NCI-H748 treated with DMSO at 0.1 percent for 48 hours (cell line): Measurements from ENCODE around the gene HOXA10.

ENCODE experiments used
- DNase-seq: peaks from one replicate; lab custom pipeline; 2025; lab: John Stamatoyannopoulos, UW

The HOXA10 gene

DNA sequence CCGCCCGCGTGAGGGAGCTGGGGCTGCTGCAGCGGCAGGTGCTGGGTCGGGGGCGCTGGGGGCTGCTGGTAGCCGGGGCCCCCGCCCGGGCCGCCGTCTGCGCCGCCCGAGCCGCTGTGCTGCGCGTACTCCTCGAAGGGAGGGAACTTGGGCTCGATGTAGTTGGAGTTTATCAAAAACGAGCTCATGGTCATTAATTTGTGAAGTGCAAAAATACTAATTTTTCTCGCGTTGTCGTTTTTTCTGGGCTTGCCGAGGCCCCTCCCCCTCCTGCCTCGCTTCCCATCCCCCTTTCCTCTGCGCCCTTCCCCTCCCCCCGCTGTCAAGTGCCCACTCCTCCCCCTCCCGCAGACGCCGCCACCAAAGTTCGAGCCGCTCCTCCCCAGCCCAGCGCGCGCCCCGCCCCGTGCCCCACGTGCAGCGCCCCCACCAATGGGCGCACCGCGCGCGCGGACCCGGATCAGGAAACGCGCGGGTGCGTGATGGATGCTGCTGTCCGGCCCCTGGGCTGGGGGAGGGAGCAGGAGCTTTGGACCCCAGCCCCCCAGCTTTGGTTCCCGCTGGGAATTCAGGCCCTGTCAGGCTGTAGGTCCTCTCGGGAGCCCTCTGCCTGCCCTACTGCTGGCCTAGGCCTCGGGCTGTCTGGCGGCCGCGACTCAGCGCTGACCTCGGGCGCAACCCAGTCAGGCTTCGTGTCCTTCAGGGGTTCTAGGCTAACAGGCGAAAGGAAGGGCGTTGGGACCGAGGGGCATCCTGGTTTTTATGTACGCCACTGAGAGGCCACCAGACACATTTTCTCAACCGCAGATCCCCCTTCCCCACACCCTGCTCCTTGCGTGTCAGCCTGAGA is 43.4 kb downstream of the HOXA10 start, which contains the start of gene HOXA4:
HOXA4 (minus strand) TSS at position 218 of the 850 bp plus-strand sequence; CDS start at position 194, 24 bp downstream.
- peak; percentile 86 for DNase-seq

DNA sequence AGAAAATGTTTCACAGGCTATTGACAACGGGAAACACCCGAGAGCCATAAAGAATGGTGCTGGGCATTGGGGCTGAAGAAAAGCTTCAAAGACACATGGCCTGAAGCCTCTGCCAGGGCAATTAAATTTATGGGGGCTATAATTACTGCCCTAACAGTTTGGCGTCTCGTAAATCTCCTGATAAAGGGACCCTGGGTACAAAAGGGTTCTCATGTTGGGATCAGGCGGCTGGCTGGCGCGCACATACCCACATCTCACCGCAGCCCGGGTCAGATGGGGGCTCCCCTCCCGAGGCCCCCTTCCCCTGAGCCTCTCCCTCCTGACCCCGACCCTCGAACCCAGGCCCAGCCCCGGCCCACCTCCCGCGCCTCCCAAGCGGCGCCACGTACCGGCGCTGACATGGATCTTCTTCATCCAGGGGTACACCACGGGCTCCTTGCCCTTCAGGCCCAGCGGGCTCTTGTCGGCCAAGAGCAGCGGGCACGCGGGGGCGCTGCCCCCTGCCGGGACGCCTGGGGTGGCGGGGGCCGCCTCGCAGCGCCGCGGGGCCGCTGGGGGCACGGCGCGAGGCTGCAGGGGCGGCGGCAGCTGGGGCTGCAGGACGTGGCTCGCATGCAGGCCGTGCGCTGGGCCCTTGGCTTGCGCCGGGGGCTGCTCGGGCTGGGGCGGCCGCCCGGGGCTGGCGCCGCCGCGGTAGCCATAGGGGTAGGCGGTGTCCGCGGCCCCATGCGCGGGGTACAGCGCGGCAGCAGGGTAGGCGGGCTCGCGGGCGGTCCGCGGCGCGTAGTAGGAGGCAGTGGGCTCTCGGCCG is 44.2 kb downstream of the HOXA10 start:
- peak; percentile 62 for DNase-seq

DNA sequence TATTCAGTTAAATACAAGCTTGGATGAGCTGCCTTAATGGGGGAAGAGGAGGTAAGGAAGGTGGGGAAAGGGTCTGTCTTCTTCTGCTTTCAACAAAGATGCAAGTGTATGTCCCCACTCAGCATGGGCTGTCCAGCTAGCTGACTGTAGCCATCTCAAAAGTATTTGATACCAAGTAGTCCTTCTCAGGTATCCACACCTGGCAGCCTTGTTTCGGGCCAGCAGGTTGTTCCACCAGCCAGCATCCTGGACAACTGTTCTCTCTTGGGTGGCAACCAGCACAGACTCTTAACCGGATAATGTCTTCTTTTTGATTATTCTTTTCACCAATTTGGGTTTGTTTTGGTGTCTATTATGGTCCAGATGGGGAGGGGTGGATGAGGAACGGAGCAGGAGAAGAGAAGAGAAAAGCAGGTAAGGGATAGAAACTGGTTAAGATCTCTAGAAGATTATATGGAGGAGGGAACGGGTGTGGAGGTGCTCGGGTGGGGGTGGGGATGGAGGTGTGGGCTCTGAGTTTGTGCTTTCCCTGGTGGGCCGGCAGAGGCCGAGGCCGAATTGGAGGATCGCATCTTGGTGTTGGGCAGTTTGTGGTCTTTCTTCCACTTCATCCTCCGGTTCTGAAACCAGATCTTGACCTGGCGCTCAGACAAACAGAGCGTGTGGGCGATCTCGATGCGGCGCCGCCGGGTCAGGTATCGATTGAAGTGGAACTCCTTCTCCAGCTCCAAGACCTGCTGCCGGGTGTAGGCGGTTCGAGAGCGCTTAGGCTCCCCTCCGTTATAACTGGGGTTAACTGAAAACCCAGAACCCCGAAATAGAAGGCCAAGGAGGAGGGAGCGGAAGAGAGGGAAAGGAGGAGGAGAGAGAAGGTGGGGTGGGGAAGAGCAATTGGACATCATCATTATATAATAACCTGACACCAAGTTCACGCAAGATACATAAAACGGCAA is 45.1 kb downstream of the HOXA10 start:
- no peak for DNase-seq

DNA sequence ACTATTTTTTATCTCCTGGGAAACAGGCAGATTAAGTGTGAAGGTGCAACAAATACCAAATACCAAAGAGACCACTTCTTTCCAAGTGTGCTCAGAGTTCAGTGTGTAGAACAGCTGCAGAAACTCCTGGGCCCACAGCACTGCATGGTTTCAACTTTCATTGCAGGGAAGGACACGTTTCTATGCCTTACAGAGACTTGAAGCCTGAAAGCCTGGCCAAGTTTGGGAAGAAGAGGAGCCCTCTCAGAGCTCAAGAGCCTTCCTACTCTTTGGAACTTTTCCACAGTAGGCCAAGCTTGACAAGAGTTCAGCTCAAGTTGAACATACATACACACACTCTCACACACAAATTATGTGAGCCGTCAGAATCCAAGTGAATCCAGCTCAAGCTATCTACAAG is 46.1 kb downstream of the HOXA10 start:
- no peak for DNase-seq

DNA sequence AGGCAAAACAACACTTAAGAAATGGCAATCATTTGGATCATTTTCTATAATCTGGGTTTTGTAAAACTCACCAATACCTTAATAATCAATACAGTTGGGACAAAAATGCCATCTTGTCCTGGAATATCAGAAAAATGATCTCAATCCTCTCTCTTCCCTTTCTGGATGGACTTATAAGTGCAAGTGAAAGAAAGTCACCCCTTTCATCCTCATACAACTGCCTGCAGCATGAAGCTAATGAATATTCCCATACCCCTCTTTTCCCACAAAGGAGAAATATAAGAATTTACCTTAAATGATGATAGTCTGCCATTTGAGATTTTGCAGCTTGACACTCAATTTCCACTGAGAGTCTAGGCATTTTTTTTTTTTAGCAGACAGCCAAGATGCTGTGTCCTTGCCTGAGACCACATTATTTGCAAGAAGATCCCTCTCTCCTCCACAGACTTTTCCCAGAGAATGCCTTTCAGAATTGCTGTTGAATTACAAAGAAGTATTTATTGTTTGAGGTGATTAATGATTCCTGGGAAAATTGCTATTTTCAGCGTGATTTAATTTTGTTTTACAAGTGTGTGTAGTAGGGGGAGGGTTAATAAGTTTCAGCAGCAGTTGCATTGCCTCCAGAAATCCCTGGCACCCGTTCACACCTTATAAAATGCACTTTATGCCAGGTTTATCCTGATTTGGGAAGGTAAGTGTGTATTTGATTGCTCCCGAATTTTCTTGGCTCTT is 47.4 kb downstream of the HOXA10 start:
- no peak for DNase-seq

DNA sequence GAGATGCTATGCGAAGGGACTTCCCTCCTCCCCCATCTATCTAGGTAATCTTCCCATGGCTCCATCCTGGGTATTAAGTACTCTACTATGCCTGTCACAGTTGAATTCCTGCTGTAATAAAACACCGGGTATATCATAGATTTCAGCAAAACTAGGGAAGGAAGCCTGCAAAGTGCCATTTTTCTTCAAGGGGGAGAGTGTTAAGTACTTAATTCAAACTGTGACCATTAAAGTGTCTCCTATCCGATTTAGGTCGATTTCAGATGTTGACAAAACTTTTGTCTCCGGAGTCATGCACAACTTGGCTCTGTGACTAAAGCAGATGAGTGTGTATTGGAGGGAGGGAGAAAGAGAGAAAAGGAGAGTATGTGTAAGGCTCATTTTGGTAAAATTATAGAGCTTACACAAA is 48.1 kb downstream of the HOXA10 start:
- no peak for DNase-seq

DNA sequence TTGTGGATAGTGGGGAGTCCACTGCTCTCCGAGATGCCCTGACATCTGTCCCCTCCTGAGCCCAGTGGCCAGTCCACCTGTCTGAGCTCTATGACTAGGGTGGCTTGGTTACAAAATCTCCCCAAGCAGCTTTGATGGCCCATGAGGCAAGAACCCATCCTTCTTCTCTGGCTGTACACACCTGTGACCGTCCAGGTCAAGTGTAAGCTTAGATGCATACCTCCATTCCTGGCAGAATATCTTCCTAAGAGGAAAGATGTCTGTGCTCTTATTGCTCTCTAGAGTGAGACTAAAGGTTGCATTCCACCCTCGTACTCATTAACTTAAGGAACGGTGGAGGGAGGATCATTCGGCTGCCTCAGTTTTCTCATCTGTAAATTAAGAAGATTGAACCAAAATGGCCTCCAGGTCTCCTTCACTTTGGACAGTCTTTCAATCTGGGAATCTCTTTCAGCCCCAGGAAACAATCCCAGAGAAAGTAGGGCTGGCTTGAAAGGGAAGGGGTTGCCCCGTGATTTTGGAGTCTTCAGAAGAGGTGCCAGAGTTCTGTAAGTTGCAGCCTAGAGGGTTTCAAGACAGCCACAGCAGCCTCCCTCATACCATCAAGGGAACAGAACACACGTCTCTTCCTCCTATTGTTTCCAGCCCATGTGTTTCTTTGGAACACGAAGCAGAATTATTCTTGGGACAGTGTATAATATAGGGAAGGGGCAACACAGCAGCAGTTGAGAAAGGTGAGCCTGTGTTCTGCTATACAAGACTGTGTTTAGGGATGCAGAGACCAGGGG is 49.0 kb downstream of the HOXA10 start:
- no peak for DNase-seq

DNA sequence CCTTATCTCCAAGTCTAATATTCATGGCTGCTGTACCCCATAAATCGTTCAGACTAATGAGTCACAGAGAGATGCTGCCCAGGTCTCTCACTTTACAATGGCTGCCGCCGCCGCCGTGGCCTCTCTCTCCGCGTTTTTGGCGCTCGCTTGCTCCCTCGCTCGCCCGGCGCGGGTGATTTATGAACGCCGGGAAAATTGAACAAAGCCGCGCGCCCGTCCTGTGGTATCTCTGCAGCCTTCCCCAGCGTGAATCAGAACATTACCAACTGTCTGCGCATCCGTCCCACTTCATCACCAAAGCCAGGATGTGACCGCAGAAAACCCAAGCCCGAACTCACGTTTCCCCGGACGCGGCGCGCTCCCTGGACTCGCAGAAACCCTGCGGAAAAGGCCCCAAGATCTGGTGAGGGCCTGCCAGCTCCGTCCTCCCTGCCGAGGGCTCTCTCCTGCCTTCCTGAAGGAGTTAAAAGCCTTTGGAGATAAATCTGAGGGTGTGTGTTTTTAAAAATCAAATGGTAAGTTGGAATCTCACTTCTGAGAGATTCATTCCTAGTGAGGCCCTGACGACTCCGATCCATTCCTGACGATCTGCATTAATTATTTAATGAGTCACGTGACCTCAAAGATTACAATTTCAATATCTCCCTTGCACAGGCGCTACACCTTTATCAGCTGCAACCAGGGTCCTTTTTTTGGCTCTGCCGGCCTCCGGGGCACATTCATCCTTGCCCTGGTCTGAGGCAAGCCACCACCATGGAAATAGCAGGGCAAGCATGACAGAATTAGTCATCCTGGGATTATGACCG is 49.8 kb downstream of the HOXA10 start:
- no peak for DNase-seq

DNA sequence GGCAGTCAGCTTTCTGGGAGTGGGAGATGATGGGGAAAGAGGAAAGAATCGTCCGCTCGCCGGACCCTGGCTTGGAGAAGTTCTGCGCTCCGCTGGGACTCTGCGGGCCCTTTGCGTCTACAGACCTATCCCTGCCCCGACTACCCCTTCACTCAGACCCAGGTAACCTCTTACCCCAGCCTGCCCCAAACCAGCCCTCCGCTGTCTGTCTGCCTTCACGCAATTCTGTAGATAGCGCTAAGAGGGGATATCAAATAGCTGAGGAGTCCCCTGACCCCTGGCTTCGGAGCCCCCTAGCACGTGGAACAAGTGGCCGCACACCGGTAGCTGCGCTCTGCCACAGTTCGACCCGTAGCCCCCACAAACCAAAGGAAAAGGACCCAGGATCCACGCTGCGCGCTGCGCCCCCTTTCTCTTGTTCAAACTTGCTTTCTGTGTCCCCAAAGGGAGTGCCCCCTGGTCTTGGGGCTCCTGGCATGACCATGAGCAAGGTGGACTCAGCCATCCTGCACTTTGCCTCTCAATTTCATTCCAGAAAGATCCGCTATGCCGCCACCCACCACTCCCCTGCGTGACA is 50.6 kb downstream of the HOXA10 start:
- DNase-seq, result no peak

DNA sequence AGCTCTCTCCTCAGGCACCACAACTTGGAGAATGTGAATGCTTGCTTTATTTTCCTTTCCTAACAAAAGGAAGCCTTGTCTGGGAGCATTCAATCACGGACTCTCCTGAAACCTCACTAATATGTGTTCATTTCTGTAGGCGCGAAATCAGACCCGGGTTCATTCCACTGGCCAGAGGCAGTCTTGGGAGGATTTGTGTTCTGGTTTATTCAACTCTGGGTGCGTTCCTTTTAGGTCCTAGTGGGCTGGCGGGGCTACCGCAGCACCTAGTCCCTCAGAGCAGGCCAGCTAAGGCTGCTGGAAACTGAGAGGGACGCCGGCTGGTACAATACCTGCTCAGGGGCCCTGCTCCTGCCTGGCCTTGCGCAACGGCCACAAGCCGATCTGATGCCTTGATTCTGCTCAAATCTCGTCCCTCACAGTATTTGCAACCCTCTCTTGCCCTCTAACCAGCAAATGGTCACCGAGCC is 51.1 kb downstream of the HOXA10 start:
- DNase-seq, result no peak

DNA sequence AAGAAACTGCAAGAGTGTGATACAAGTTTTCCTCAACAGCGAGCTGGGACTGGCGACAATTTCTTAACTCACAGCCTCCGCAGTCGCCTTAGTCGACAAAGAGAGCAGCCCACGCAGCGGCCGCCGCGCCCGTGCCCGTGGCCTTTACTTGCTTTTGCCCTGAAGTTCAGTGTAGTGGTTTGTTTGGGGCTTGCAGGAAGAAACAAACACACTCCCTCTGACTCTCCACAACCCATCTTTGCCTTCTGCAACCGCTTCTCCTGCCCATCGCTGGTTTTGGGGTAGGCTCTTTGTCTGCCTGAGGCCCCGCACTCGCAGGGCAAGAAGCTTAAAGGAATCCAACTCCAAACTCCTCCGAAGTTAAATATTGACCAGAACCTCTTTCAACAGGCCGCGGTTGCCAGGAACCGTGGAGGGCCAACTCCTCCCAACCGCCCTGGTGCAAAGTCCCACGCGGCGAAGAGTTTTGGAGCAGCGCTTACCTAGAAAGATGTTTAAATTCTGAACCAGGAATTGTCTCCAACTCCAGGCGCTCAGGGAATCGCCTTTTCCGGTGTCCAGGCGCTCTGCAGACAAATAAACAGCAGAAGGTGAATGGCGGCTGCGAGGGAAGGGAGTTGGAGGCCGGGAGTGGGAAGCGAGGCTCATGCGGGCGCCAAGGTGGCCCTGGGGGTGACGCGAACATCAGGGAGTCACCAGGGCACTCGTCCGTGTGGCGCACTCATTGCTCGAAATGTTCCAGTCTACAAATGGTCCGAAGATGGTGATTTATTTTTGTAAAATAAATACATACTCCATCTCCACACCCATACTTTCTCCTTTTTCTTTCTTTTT is 51.8 kb downstream of the HOXA10 start:
- DNase-seq, result no peak

DNA sequence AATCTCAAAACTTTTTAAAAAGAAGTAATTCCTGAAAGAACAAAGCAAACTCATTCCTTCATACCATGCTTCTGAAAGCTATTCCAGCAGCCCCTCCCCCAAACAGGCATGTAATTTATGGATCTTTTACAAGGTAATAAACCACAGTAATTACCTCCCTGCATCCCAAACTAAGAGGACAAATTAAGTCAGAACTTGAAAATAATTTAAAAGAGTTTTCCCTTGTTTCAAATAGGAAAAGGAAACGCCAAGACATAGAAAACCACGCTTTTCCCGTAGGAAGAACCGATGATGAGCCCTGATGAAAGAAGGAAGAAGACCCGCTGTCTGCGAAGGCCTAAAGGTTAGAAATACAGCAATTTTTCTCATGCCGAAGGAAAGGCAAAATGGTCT is 52.4 kb downstream of the HOXA10 start:
- no peak for DNase-seq
